T-cell (primary cell): ENCODE results near the gene SPOCK1. TPM values are rescaled to one million over a fixed set of nuclear protein-coding genes. Genes with fewer than 3 reads are reported as not detected.

ENCODE experiments used
- ATAC-seq, 4 experiments: fragments of 200-7000 bp in 3 of 4; fragments of 150-1000 bp in 1 of 4; cut with Tn5 transposase; replicated peaks in 1 of 4; 1 replicate in 3 of 4; 2 replicates in 1 of 4; pipeline ENCODE4 v1.10.0; 2021; ENCODE audit warnings: moderate library complexity in 3 of 4, mild to moderate bottlenecking in 2 of 4, moderate number of reproducible peaks in 1 of 4
- CTCF ChIA-PET, 2 donors: fragments of 300-600 bp; sonication (Branson Sonifier 250); formaldehyde crosslinking; loops; one replicate each; lab custom pipeline; 2022; ENCODE audit warnings: antibody characterized with exemption in 2 of 2; lab: Charles Lee
- POLR2A ChIA-PET, 2 donors: fragments of 300-600 bp; sonication (Branson Sonifier 250); formaldehyde crosslinking; loops; one replicate each; lab custom pipeline; 2022; ENCODE audit warnings: antibody characterized with exemption in 2 of 2; lab: Charles Lee
- DNase-seq, 35 experiments: peaks; one replicate each; pipeline versions ENCODE4 v3.0.0 to v3.0.0-alpha.2; 2013 to 2023
- H3K27ac ChIP-seq: one replicate; pipeline ENCODE4 v1.5.1; 2013; ENCODE audit warnings: low read length
- H3K27me3 ChIP-seq, 2 experiments: replicated peaks in 1 of 2; 1 replicate in 1 of 2; 2 replicates in 1 of 2; pipeline versions ENCODE4 v1.6.1 to v1.7.0; 2013; ENCODE audit warnings: low read length in 1 of 2, mixed read lengths in 1 of 2; ENCODE audit not compliant: control insufficient read depth in 2 of 2, insufficient read depth in 2 of 2; ENCODE audit errors: extremely low read depth in 1 of 2
- H3K36me3 ChIP-seq, 2 donors: 1 replicate in 1 of 2; 2 replicates in 1 of 2; pipeline versions ENCODE4 v1.6.1 to v1.7.0; 2013; ENCODE audit warnings: low read length in 1 of 2; ENCODE audit not compliant: control insufficient read depth in 2 of 2, insufficient read depth in 1 of 2; ENCODE audit errors: extremely low read depth in 1 of 2
- H3K4me1 ChIP-seq, 2 experiments: 1 replicate in 1 of 2; 2 replicates in 1 of 2; pipeline versions ENCODE4 v1.6.1 to v1.7.0; 2013; ENCODE audit warnings: low read length in 2 of 2, mixed read lengths in 1 of 2; ENCODE audit not compliant: insufficient read depth in 2 of 2, control insufficient read depth in 1 of 2; ENCODE audit errors: extremely low read depth in 1 of 2
- H3K4me3 ChIP-seq, 2 donors: 1 replicate in 1 of 2; 2 replicates in 1 of 2; pipeline versions ENCODE4 v1.5.1 to v1.7.0; 2013; ENCODE audit warnings: mild to moderate bottlenecking in 2 of 2, low read length in 1 of 2, moderate library complexity in 1 of 2; ENCODE audit not compliant: control insufficient read depth in 1 of 2; ENCODE audit errors: extremely low read depth in 1 of 2
- H3K9me3 ChIP-seq: 2 replicates; pipeline ENCODE4 v1.7.0; 2013
- H3K27ac Mint-ChIP-seq, 2 donors: one replicate each; pipeline ENCODE4 v1.8.0; 2020 to 2021; ENCODE audit warnings: mild to moderate bottlenecking in 2 of 2, mixed read lengths in 2 of 2
- H3K27me3 Mint-ChIP-seq, 2 donors: one replicate each; pipeline ENCODE4 v1.8.0; 2021 to 2022; ENCODE audit warnings: mixed read lengths in 2 of 2
- H3K36me3 Mint-ChIP-seq: one replicate; pipeline ENCODE4 v1.8.0; 2021; ENCODE audit warnings: mixed read lengths
- H3K4me1 Mint-ChIP-seq, 3 donors: one replicate each; pipeline ENCODE4 v1.8.0; 2020 to 2022; ENCODE audit warnings: mixed read lengths in 3 of 3, mild to moderate bottlenecking in 1 of 3
- H3K4me3 Mint-ChIP-seq, 3 donors: one replicate each; pipeline ENCODE4 v1.8.0; 2020 to 2022; ENCODE audit warnings: mild to moderate bottlenecking in 3 of 3, mixed read lengths in 3 of 3, moderate library complexity in 3 of 3
- H3K9me3 Mint-ChIP-seq, 3 donors: one replicate each; pipeline ENCODE4 v1.8.0; 2020 to 2022; ENCODE audit warnings: mixed read lengths in 3 of 3
- WGBS: methylation state at CpG from one replicate; pipeline ENCODE4 v1.1.5; 2013; ENCODE audit warnings: missing lambda C conversion rate; ENCODE audit not compliant: insufficient coverage; 5-methylcytosine and 5-hydroxymethylcytosine counted together
- total RNA-seq, 35 experiments: library from RNA in 6 of 35; stranded (reverse) in 6 of 35; fragments of 120-200 nt in 1 of 35; gene quantifications; one replicate each; pipeline versions ENCODE4 v1.2.1 to v1.2.4 and lab custom pipeline; 2013 to 2026

The SPOCK1 gene
- total RNA-seq, 5 donors from 2014 or later (not counting 1 experiment from before 2014, with no cell fraction given) = 0.57 TPM; not detected in 4

DNA sequence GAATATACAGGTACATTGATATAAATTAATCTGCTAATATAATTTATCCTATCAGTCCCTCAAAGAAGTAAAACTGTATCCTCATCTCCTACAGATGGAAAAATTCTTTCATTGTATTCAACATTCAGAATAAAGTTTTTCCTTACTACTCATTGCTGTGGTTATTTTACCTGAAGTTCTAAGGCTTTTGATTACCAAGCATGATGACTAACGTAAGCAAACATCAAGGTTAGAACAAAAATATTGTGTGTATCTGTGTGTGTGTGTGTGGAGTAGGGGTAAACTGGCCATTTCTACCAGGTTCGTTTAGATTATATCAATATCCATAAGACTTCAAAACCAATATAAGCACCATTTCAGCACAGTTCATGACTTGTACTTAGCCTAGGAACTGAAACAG is 573.1 kb downstream of the SPOCK1 start:
- ChIA-PET CTCF (no interaction called here), POLR2A (no interaction called here)
- Mint-ChIP-seq H3K4me1 (no peaks in the 10 kb centered on the region), H3K27me3 (no peaks in the 10 kb centered on the region), H3K36me3 (no peaks in the 10 kb centered on the region), H3K27ac (no peak overlapping the region), H3K4me3 (no peak overlapping the region), H3K9me3 (peaks cover 12 to 28% (median 13%) of the 10 kb centered on the region in 3 donors)
- Histone ChIP-seq H3K4me3 (no peak overlapping the region), H3K36me3 (no peaks in the 10 kb centered on the region), H3K27ac (no peak overlapping the region), H3K27me3 (no peaks in the 10 kb centered on the region), H3K9me3 (no peaks in the 10 kb centered on the region), H3K4me1 (no peaks in the 10 kb centered on the region)
- ATAC-seq (no peak), DNase-seq (no peak)
- WGBS = no CpG with 5 or more reads among the region's 2 CpGs

Other genes starting within 250 kb of the SPOCK1 start
- gene KLHL3, start 236.8 kb upstream of the SPOCK1 start, total RNA-seq = 10 to 100 TPM; 15.1 to 28.0 (median 26.5) TPM